Liver (tissue), 9 donors: Measurements from ENCODE around the gene SLC30A10. TPM values are rescaled to one million over a fixed set of nuclear protein-coding genes. Genes with fewer than 3 reads are reported as not detected.

Experiments used
- DNase-seq: peaks from one replicate; pipeline ENCODE4 v3.0.0-alpha.2; 2017; ENCODE audit warnings: low spot score
- H3K27ac ChIP-seq, 2 donors: one replicate each; pipeline ENCODE4 v1.7.0; 2013; ENCODE audit warnings: inconsistent platforms in 2 of 2, low read length in 2 of 2, control low read depth in 1 of 2, low read depth in 1 of 2, mild to moderate bottlenecking in 1 of 2
- H3K27me3 ChIP-seq, 4 donors: one replicate each; pipeline versions ENCODE4 v1.6.1 to v1.7.0; 2013; ENCODE audit warnings: low read length in 3 of 4, inconsistent platforms in 1 of 4, mild to moderate bottlenecking in 1 of 4, moderate library complexity in 1 of 4; ENCODE audit not compliant: control insufficient read depth in 4 of 4, insufficient read depth in 4 of 4
- H3K36me3 ChIP-seq, 4 donors: one replicate each; pipeline versions ENCODE4 v1.6.1 to v1.7.0; 2013; ENCODE audit warnings: low read length in 3 of 4, mild to moderate bottlenecking in 3 of 4, low read depth in 1 of 4, moderate library complexity in 1 of 4; ENCODE audit not compliant: control insufficient read depth in 4 of 4, insufficient read depth in 3 of 4
- H3K4me1 ChIP-seq, 4 donors: one replicate each; pipeline versions ENCODE4 v1.6.1 to v1.7.0; 2013; ENCODE audit warnings: low read length in 3 of 4, mild to moderate bottlenecking in 3 of 4, moderate library complexity in 1 of 4; ENCODE audit not compliant: control insufficient read depth in 4 of 4, insufficient read depth in 4 of 4
- H3K4me3 ChIP-seq, 3 donors: one replicate each; pipeline versions ENCODE4 v1.6.1 to v1.7.0; 2013; ENCODE audit warnings: low read length in 3 of 3, control low read depth in 1 of 3, low read depth in 1 of 3, mild to moderate bottlenecking in 1 of 3
- H3K9ac ChIP-seq, 2 donors: one replicate each; pipeline ENCODE4 v1.7.0; 2013; ENCODE audit warnings: low read length in 2 of 2, mild to moderate bottlenecking in 2 of 2, moderate library complexity in 2 of 2, control low read depth in 1 of 2, low read depth in 1 of 2
- H3K9me3 ChIP-seq, 4 donors: one replicate each; pipeline versions ENCODE4 v1.6.1 to v1.7.0; 2013; ENCODE audit warnings: low read length in 3 of 4; ENCODE audit not compliant: control insufficient read depth in 4 of 4
- CTCF ChIP-seq: fragments of 150-350 bp; IDR thresholded peaks from 2 replicates; pipeline ENCODE4 v1.5.1; 2017; ENCODE audit warnings: improper control_type of control experiment, low read depth, low read length; ENCODE audit not compliant: missing input control
- GABPA ChIP-seq, 2 donors: IDR thresholded peaks in 1 of 2; conservative IDR thresholded peaks in 1 of 2; 2 replicates each; pipeline ENCODE4 v1.6.1; 2016; ENCODE audit warnings: antibody characterized with exemption in 2 of 2, mild to moderate bottlenecking in 1 of 2, moderate library complexity in 1 of 2
- HNF4A ChIP-seq, 2 donors: conservative IDR thresholded peaks; 2 replicates each; pipeline ENCODE4 v1.6.1; 2016; ENCODE audit warnings: antibody characterized with exemption in 2 of 2, mild to moderate bottlenecking in 2 of 2
- HNF4G ChIP-seq: IDR thresholded peaks from 2 replicates; pipeline ENCODE4 v1.6.1; 2016; ENCODE audit warnings: antibody characterized with exemption
- NR2F2 ChIP-seq: IDR thresholded peaks from 2 replicates; pipeline ENCODE4 v1.6.1; 2016; ENCODE audit warnings: antibody characterized with exemption
- REST ChIP-seq: IDR thresholded peaks from 2 replicates; pipeline ENCODE4 v1.6.1; 2016; ENCODE audit warnings: antibody characterized with exemption, mild to moderate bottlenecking
- WGBS: extraction: QIAGEN DNeasy Blood & Tissue Kit; methylation state at CpG from one replicate; pipeline ENCODE4 v1.1.7; 2013; 5-methylcytosine and 5-hydroxymethylcytosine counted together
- polyA plus RNA-seq, 2 donors: library from polyadenylated mRNA; stranded (reverse) in 1 of 2; unstranded in 1 of 2; fragments of 200-250 nt in 1 of 2; fragments of >200 nt in 1 of 2; fragmentation: Nextera tagmentation in 1 of 2; extraction: Ambion mirVana in 1 of 2; gene quantifications; one replicate each; pipeline versions ENCODE4 v1.2.1 to v1.2.3, GENCODE V29; 2013 to 2015
- total RNA-seq, 2 donors: library from RNA; depleted of rRNA; stranded (reverse); fragments of >200 nt; gene quantifications; one replicate each; pipeline ENCODE4 v1.2.3, GENCODE V29; 2014
- TF ChIP-seq, protein P1 (sequence below): IDR thresholded peaks from 2 replicates; pipeline ENCODE4 v1.6.1; 2016; ENCODE audit warnings: antibody characterized with exemption
- donor health status: healthy.
- donor health status: healthy.
- donor health status: healthy.
- donor health status: healthy.
- donor health status: healthy.

SLC30A10 gene
- total and polyA plus RNA-seq, 4 donors: 18.5 to 90.9 (median 37.6) TPM

GRCh38 chr1:219903353-219903871 is 24.9 kb downstream of the SLC30A10 start:
- Histone ChIP-seq H3K4me3 (no peak overlapping the region), H3K4me1 (peaks cover 3 to 5% (median 3%) of the 10 kb centered on the region in 4 donors), H3K9ac (no peak overlapping the region), H3K9me3 (no peaks in the 10 kb centered on the region), H3K36me3 (no peaks in the 10 kb centered on the region), H3K27me3 (no peaks in the 10 kb centered on the region), H3K27ac (no peak overlapping the region)
- TF ChIP-seq, protein P1, sequence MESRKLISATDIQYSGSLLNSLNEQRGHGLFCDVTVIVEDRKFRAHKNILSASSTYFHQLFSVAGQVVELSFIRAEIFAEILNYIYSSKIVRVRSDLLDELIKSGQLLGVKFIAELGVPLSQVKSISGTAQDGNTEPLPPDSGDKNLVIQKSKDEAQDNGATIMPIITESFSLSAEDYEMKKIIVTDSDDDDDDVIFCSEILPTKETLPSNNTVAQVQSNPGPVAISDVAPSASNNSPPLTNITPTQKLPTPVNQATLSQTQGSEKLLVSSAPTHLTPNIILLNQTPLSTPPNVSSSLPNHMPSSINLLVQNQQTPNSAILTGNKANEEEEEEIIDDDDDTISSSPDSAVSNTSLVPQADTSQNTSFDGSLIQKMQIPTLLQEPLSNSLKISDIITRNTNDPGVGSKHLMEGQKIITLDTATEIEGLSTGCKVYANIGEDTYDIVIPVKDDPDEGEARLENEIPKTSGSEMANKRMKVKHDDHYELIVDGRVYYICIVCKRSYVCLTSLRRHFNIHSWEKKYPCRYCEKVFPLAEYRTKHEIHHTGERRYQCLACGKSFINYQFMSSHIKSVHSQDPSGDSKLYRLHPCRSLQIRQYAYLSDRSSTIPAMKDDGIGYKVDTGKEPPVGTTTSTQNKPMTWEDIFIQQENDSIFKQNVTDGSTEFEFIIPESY: no peak
- no peak for TF ChIP-seq HNF4G
- no peak for TF ChIP-seq CTCF
- 94% methylated on average over 5 of the region's 5 CpGs for WGBS
- no peak for DNase-seq

- no peaks in the 10 kb centered on the region for H3K36me3 ChIP-seq
- no peak overlapping the region for H3K4me3 ChIP-seq
- no peaks in the 10 kb centered on the region for H3K27me3 ChIP-seq
- no peak overlapping the region for H3K9ac ChIP-seq
- H3K27ac ChIP-seq: no peak overlapping the region
- TF ChIP-seq HNF4A (conservative IDR thresholded peaks at IDR 0.05): peak in 1 of 2 donors; percentile 11
- TF ChIP-seq NR2F2: no peak
- H3K9me3 ChIP-seq: no peaks in the 10 kb centered on the region
- WGBS: 69% methylated on average over 4 of the region's 4 CpGs
- H3K4me1 ChIP-seq: peaks cover 3 to 5% (median 3%) of the 10 kb centered on the region in 4 donors
- no peak for DNase-seq
Observed at GRCh38 chr1:219902951-219903350, 25.4 kb downstream of the SLC30A10 start.

GRCh38 chr1:219900882-219901281 is 27.5 kb downstream of the SLC30A10 start:
- Histone ChIP-seq H3K9me3 (no peaks in the 10 kb centered on the region), H3K4me1 (no peaks in the 10 kb centered on the region), H3K36me3 (no peaks in the 10 kb centered on the region), H3K9ac (no peak overlapping the region), H3K27ac (no peak overlapping the region), H3K27me3 (no peaks in the 10 kb centered on the region), H3K4me3 (no peak overlapping the region)
- DNase-seq: no peak
- TF ChIP-seq REST: no peak
- no peak for TF ChIP-seq HNF4A (conservative IDR thresholded peaks at IDR 0.05)
- TF ChIP-seq GABPA (IDR thresholded peaks at IDR 0.05 in 1 of 2, conservative IDR thresholded peaks at IDR 0.05 in 1 of 2): no peak
- 67% methylated on average over 1 of the region's 1 CpG for WGBS
